H1 (cell line): ENCODE data around the gene DNAJA1. TPM values are rescaled to one million over a fixed set of nuclear protein-coding genes. Genes with fewer than 3 reads are reported as not detected.

Source experiments
- CREB1 ChIP-seq: IDR thresholded peaks from 2 replicates; pipeline ENCODE4 v1.6.1; 2012; ENCODE audit warnings: inconsistent platforms
- GTF2F1 ChIP-seq: IDR thresholded peaks from 2 replicates; pipeline ENCODE4 v1.6.1; 2012; ENCODE audit warnings: low read depth, low read length, improper control_type of control experiment, borderline replicate concordance
- SIX5 ChIP-seq: IDR thresholded peaks from 2 replicates; pipeline ENCODE4 v1.6.1; 2011; ENCODE audit warnings: mild to moderate bottlenecking, low read depth, low read length
- polyA plus RNA-seq, 7 experiments: library from polyadenylated mRNA; depleted of rRNA in 3 of 7; stranded (reverse) in 5 of 7; unstranded in 2 of 7; fragments of >200 nt in 5 of 7; fragments of 200-250 nt in 2 of 7; gene quantifications; 1 replicate in 5 of 7; 2 replicates in 1 of 7; 4 replicates in 1 of 7; pipeline versions ENCODE4 v1.2.1 to v1.2.3, GENCODE V29; 2011 to 2013; ENCODE audit warnings: missing spikeins in 2 of 7, mixed read lengths in 2 of 7
- total RNA-seq: library from RNA; stranded (reverse); fragmentation: NEBNext Ultra II Directional; extraction: Animal tissue kit (Norgen Biotek cat#: 25700); gene quantifications from 2 replicates; pipeline ENCODE4 v1.2.1, GENCODE V29; 2021

The DNAJA1 gene
- total and polyA plus RNA-seq, 2 of the 8 experiments (the other 6 are each of a cell fraction or from before 2014, with no cell fraction given), result 54.4 to 159 TPM

DNA sequence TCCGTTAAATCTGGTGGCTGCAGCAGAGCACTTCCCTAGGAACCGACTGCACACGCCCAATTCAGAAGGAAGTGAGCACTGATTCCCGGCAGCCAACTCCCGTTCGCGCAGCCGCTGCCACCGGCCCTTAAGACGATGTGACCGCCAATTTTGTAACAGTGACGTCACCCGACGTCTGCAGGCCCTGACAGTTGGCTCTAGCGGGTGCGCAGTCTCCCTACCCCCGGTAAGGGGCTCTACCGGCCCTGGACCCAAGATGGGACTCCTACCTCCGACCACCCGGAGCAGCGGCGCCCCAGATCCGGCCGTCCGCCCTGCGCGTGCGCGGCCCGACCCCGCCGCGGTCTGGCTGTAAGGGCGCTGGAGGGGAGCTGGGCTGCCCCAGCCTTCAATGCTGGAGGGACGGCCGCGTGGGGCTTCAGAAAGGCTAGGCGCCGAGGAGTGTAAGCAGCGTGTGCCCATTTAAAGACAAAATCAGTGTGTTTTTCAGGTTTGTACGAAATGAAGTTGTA, 19.1 kb downstream of the DNAJA1 start (continued):
- TF ChIP-seq CREB1 (peak; percentile 88), SIX5 (no peak), GTF2F1 (no peak)
- TF ChIP-seq, all 59 proteins: peak for 8
